Spinal cord (tissue), 10 donors: ENCODE results near the gene GRIK2. TPM values are rescaled to one million over a fixed set of nuclear protein-coding genes. Genes with fewer than 3 reads are reported as not detected.

Experiments
- DNase-seq, 6 donors: peaks; one replicate each; pipeline versions ENCODE4 v3.0.0 to v3.0.0-alpha.2; 2013 to 2015; ENCODE audit warnings: low spot score in 6 of 6, low read depth in 4 of 6
- H3K27ac ChIP-seq: one replicate; pipeline ENCODE4 v1.5.1; 2013; ENCODE audit warnings: low read depth, low read length, control low read depth
- H3K27me3 ChIP-seq: one replicate; pipeline ENCODE4 v1.6.1; 2013; ENCODE audit warnings: low read length; ENCODE audit not compliant: control insufficient read depth, insufficient read depth
- H3K36me3 ChIP-seq: one replicate; pipeline ENCODE4 v1.6.1; 2013; ENCODE audit warnings: low read length; ENCODE audit not compliant: control insufficient read depth, insufficient read depth
- H3K4me1 ChIP-seq: one replicate; pipeline ENCODE4 v1.6.1; 2013; ENCODE audit warnings: low read length; ENCODE audit not compliant: control insufficient read depth, insufficient read depth
- H3K4me3 ChIP-seq: one replicate; pipeline ENCODE4 v1.5.1; 2013; ENCODE audit warnings: low read depth, low read length, control low read depth
- H3K9me3 ChIP-seq: one replicate; pipeline ENCODE4 v1.6.1; 2013; ENCODE audit warnings: low read length; ENCODE audit not compliant: control insufficient read depth, insufficient read depth
- WGBS: methylation state at CpG from one replicate; pipeline ENCODE4 v1.1.5; 2013; ENCODE audit warnings: missing lambda C conversion rate; ENCODE audit not compliant: insufficient coverage; 5-methylcytosine and 5-hydroxymethylcytosine counted together
- polyA plus RNA-seq, 2 donors: library from polyadenylated mRNA; unstranded; fragments of 120-200 nt; gene quantifications; one replicate each; pipeline ENCODE4 v1.2.1, GENCODE V29; 2013; ENCODE audit not compliant: insufficient read length in 2 of 2
- total RNA-seq, 2 donors: library from RNA; depleted of rRNA in 1 of 2; stranded (reverse); fragments of 120-200 nt in 1 of 2; fragments of >200 nt in 1 of 2; gene quantifications; one replicate each; pipeline versions ENCODE4 v1.2.3 to v1.2.4, GENCODE V29; 2013 to 2014
- donor health status: healthy.

Gene GRIK2
- total and polyA plus RNA-seq, 4 donors, result 25.3 to 92.4 (median 54.7) TPM

DNA sequence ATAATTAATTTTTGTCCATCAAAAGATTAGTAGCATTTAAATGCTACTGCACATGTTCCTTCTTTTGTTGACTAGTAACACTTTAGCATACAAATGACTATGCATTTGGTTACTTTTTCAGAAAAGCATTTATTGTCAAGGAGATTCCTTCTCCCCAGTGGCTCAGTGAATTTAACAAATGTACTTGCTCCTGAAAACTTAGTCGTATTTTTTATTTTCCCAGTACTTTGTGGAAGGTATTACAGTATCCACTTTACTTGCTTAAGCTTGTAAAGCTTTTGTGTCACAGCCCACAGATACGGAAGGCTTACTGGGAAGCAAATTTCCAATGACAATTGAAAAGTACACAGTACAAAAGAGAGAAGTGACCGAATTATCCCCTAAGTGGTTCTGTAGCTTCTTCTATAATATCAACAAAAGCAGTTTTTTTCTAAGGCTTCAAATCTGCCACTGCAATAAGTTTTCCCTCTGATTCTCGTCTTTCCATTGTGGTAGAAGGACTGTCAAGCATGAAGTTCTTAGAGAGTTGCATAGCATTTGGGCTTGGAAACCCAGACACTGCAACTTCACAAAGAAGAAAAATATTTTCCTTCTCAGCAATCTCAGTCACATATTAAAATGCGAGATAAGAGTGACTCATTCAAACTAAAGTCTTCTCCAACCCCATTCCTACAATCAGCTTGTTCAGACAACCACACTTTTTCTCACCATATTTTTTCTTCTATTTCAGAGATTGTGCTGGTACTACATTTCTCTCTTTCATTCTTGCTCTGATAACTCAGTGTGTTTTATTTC, 431.2 kb downstream of the GRIK2 start:
- H3K4me3 ChIP-seq, result no peak overlapping the region
- H3K36me3 ChIP-seq, result no peaks in the 10 kb centered on the region
- H3K27ac ChIP-seq, result no peak overlapping the region
- no peaks in the 10 kb centered on the region for H3K9me3 ChIP-seq
- 100% methylated on average over 1 of the region's 5 CpGs for WGBS
- DNase-seq, result no peak
- no peaks in the 10 kb centered on the region for H3K4me1 ChIP-seq
- no peaks in the 10 kb centered on the region for H3K27me3 ChIP-seq

DNA sequence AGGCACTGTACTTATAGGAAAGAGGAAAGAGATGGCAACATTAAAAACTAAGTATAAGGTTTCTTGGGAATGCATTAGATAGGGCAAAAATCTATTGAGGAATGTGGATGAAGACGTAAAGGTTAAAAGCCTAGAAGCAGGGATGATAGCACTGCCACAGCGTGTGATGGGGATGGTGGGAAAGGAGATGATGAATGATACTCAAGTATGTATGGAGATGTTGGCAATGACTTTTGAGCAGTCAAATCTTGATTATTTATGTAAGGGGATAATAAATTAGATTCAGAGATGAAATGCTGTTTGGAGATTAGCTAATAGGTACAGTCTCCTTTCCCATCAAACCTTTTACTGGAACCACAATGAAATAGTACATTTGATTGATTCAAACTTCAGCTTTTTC, 432.8 kb downstream of the GRIK2 start:
- DNase-seq, result no peak
- no peaks in the 10 kb centered on the region for H3K4me1 ChIP-seq
- WGBS, result 90% methylated on average over 2 of the region's 2 CpGs
- no peak overlapping the region for H3K27ac ChIP-seq
- H3K36me3 ChIP-seq, result no peaks in the 10 kb centered on the region
- no peak overlapping the region for H3K4me3 ChIP-seq
- no peaks in the 10 kb centered on the region for H3K27me3 ChIP-seq
- no peaks in the 10 kb centered on the region for H3K9me3 ChIP-seq

DNA sequence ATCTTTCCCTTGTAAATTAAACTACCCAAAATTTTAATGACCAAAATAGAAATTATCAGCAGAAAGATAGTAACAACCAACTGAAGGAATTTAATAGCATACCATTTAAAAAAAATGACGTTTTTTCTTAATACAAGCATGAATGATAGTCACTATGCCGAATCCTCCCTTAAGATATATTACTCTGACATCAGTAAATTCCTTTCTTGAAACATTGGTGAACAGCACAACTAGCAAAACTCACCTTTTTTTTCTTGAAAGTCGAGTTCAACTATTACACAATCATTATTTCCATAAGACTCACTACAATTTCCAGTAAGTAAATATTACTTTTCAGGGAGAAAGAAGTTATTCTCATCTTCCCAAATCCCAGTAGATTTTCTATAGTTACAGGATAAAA, 433.2 kb downstream of the GRIK2 start:
- no peak for DNase-seq
- no CpG with 5 or more reads among the region's 3 CpGs for WGBS
- Histone ChIP-seq H3K4me1 (no peaks in the 10 kb centered on the region), H3K4me3 (no peak overlapping the region), H3K27me3 (no peaks in the 10 kb centered on the region), H3K36me3 (no peaks in the 10 kb centered on the region), H3K27ac (no peak overlapping the region), H3K9me3 (no peaks in the 10 kb centered on the region)

DNA sequence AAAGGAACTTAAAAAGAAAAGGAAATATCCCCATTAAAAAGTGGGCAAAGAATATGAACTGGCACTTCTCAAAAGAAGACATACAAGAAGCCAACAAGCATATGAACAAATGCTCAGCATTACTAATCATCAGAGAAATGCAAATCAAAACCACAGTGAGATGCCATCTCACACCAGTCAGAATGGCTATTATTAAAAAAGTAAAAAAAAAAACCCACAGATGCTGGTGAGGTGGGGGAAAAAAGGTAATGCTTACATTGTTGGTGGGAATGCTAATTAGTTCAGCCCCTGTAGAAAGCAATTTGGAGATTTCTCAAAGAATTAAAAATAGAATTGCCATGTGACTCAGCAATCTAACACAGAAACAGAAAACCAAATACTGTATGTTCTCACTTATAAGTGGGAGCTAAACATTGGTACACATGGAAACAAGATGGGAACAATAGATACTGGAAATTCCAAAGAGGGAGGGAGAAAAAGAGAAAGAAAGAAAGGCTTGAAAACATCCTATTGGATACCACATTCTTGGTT, 437.1 kb downstream of the GRIK2 start:
- DNase-seq, result no peak
- Histone ChIP-seq H3K4me3 (no peak overlapping the region), H3K4me1 (no peaks in the 10 kb centered on the region), H3K36me3 (no peaks in the 10 kb centered on the region), H3K27ac (no peak overlapping the region), H3K27me3 (no peaks in the 10 kb centered on the region), H3K9me3 (no peaks in the 10 kb centered on the region)

DNA sequence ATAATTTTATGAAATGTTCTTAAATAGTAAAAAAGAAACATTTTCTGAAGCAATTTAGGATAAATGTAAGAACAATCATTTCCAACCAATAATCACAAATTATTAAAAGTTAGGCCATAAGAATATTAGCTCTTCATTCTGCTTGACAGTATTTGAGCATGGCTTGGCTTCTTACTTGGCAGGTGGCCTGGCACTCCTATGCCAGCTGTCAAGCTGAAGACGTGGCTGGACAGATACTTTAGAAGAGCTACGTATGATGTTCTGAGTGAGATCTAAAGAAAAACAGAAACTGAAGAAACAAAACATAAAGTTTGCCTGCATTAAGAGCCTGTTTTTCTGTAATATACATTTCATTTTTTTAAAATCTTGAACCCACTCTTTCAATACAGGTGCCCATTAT, 438.9 kb downstream of the GRIK2 start:
- Histone ChIP-seq H3K36me3 (no peaks in the 10 kb centered on the region), H3K27ac (no peak overlapping the region), H3K9me3 (no peaks in the 10 kb centered on the region), H3K4me1 (no peaks in the 10 kb centered on the region), H3K27me3 (no peaks in the 10 kb centered on the region), H3K4me3 (no peak overlapping the region)
- no peak for DNase-seq
- no CpG with 5 or more reads among the region's 2 CpGs for WGBS

DNA sequence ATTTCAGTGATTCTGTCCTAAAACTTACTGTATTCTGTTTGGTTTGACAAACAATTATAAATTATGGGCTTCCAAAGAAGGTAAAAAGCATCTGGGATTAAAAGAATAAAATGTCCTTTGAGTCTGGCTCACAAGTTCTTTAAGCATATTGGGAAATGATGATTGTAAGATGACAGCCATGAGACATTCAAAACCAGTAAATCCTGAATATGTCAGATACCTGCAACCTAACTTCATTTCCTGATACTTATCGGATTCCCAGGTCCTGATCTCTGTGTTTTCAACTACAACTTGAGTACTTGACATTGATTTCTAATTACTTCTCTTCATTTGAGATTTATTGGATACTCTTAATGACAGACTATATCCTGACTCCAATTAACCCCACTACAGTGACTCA, 446.6 kb downstream of the GRIK2 start:
- H3K9me3 ChIP-seq, result no peaks in the 10 kb centered on the region
- H3K4me3 ChIP-seq, result no peak overlapping the region
- no peaks in the 10 kb centered on the region for H3K27me3 ChIP-seq
- no peak overlapping the region for H3K27ac ChIP-seq
- H3K36me3 ChIP-seq, result no peaks in the 10 kb centered on the region
- no CpG with 5 or more reads among the region's 1 CpG for WGBS
- H3K4me1 ChIP-seq, result no peaks in the 10 kb centered on the region
- no peak for DNase-seq

DNA sequence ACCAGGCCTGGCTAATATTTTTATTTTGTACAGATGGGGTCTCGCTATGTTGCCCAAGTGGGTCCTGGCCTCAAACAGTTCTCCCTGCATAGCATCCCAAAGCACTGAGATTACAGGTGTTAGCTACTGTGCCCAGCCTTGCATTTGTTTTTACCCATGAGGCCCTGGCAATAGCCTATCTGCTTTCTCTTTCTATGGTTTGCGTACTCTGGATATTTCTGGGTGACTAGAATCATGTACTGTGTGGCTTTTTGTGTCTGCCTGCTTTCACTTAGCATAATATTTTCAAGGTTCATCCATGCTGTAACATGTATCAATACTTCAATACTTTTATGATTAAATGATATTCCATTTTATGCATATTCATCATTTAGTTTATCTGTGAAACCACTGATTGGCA, 451.7 kb downstream of the GRIK2 start:
- H3K27me3 ChIP-seq, result no peaks in the 10 kb centered on the region
- no peak overlapping the region for H3K27ac ChIP-seq
- WGBS, result no CpG with 5 or more reads among the region's 2 CpGs
- no peaks in the 10 kb centered on the region for H3K36me3 ChIP-seq
- no peak for DNase-seq
- no peaks in the 10 kb centered on the region for H3K9me3 ChIP-seq
- no peak overlapping the region for H3K4me3 ChIP-seq
- no peaks in the 10 kb centered on the region for H3K4me1 ChIP-seq

DNA sequence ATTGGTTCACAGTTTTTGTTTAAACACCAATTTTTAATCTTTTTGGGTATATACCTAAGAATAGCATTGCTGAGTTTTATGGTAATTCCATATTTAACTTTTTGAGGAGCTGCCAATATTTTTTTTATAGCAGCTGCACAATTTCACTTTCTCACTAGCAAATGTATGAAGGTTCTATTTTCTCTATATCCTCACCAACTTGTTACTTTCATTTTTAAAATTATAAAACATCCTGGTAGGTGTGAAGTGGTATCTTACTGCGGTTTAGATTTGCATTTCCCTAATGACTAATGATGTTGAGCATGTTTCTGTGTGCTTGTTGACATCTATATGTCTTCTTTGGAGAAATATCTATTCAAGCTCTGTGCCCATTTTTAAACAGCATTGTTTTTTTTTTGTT, 452.1 kb downstream of the GRIK2 start:
- WGBS, result no CpG with 5 or more reads among the region's 1 CpG
- peak in 1 of 6 donors; percentile 43 for DNase-seq

DNA sequence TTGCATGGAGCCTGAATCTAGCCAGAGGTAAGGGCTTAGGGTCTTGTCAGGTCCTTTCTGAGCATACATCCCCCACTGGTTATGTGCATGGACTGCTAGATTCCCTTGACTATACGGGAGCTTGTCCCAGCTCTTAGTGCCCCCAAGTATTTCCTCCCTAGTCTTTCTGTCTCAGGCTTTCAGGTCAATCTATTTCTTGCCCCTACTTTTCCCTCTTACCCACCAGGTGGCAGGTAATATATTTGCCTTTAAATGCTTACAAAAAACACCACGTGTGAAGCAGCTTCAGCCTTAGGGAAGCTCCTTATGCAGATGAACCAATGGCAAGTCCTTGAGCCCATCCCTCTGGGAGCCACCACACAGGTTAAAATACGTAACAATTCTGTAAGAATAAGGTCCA, 454.2 kb downstream of the GRIK2 start:
- H3K27me3 ChIP-seq, result no peaks in the 10 kb centered on the region
- H3K4me1 ChIP-seq, result no peaks in the 10 kb centered on the region
- 17% methylated on average over 2 of the region's 3 CpGs for WGBS
- H3K9me3 ChIP-seq, result no peaks in the 10 kb centered on the region
- no peak for DNase-seq
- no peak overlapping the region for H3K27ac ChIP-seq
- no peak overlapping the region for H3K4me3 ChIP-seq
- no peaks in the 10 kb centered on the region for H3K36me3 ChIP-seq

More for the DNA sequence above, 452.1 kb downstream of the GRIK2 start:
- Histone ChIP-seq H3K4me1 (no peaks in the 10 kb centered on the region), H3K36me3 (no peaks in the 10 kb centered on the region), H3K4me3 (no peak overlapping the region), H3K27me3 (no peaks in the 10 kb centered on the region), H3K27ac (no peak overlapping the region), H3K9me3 (no peaks in the 10 kb centered on the region)

DNA sequence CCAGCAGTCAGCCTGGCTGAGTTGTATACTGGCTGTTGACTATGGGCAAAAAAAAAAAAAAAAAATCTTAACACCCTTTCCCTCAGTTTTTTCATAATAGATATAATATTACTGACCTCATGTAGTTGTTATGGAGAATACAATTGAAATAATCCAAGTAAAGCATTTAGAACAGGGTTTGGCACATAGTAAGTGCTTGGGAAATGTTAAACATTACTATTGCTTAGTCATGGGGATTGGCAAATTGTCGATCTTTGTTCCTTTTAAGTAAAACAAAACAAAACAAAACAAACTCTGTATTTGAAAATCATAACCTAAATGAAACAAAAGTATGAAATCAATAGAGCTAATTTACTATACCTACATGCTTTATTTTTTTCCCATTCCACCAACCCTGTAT, 458.4 kb downstream of the GRIK2 start:
- no CpG with 5 or more reads among the region's 1 CpG for WGBS
- Histone ChIP-seq H3K4me1 (no peaks in the 10 kb centered on the region), H3K27me3 (no peaks in the 10 kb centered on the region), H3K4me3 (no peak overlapping the region), H3K9me3 (no peaks in the 10 kb centered on the region), H3K36me3 (no peaks in the 10 kb centered on the region), H3K27ac (no peak overlapping the region)
- no peak for DNase-seq
